Left colon (tissue), 2 donors: Measurements from ENCODE around the gene TTC7B. TPM values are rescaled to one million over a fixed set of nuclear protein-coding genes. Genes with fewer than 3 reads are reported as not detected.

Source experiments
- ATAC-seq: fragments of 200-7000 bp; cut with Tn5 transposase; one replicate; pipeline ENCODE4 v1.9.1; 2020; ENCODE audit warnings: mild to moderate bottlenecking, moderate library complexity
- DNase-seq, 2 donors: peaks; one replicate each; pipeline ENCODE4 v3.0.0-alpha.2; 2020
- intact Hi-C, 2 donors: fragments of 100-400 bp; cut with DNase I in 1 of 2; cut with micrococcal nuclease in 1 of 2; formaldehyde crosslinking; loops; one replicate each; pipeline versions ENCODE4 v1.11.2 to v1.14.0; 2022; cut with DNase I, micrococcal nuclease
- total RNA-seq, 2 donors: library from RNA; stranded (reverse); fragmentation: NEBNext Ultra II Directional; extraction: Animal tissue kit (Norgen Biotek cat#: 25700); gene quantifications; one replicate each; pipeline ENCODE4 v1.2.1, GENCODE V29; 2021
- donor health status: DM: no; HTN: no; CAD: no.
- donor health status: DM: yes; HTN: yes; CAD: no.

The TTC7B gene
- total RNA-seq, 2 donors from 2014 or later = 4.3 to 13.4 TPM

- intact Hi-C loops = no loop called here
- ATAC-seq (no peak), DNase-seq (no peak)
Observed at GRCh38 chr14:90810806-90811205, 5.4 kb downstream of the TTC7B start.

GRCh38 chr14:90809530-90810312 is 6.5 kb downstream of the TTC7B start:
- ATAC-seq = no peak
- intact Hi-C loops = no loop called here
- no peak for DNase-seq

- no peak for ATAC-seq
- DNase-seq = no peak
- intact Hi-C loops = no loop called here
Observed at GRCh38 chr14:90808759-90809529, 7.3 kb downstream of the TTC7B start.

DNA sequence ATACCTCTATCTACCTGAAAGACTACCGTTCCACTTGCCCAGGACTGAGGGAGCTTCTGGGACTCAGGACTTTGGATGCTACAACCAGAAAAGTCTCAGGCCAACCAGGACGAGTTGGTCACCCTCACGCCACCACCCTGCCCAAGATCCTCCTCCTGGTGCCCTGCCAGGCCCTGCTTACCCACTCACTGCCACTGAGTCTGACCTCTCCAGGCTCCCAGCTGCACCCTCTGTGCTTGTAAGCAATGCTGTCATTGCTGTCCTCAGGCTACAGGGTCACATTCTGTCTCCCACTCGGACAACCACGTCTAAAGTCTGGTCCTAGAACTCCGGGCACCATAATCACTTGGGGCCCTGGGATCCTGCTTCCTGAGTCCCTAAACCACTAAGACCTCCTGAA is 9.2 kb downstream of the TTC7B start:
- DNase-seq = no peak
- ATAC-seq = no peak
- intact Hi-C loops = no loop called here

- intact Hi-C loops = no loop called here
- DNase-seq (no peak), ATAC-seq (no peak)
Observed at GRCh38 chr14:90805662-90806540, 10.3 kb downstream of the TTC7B start.

DNA sequence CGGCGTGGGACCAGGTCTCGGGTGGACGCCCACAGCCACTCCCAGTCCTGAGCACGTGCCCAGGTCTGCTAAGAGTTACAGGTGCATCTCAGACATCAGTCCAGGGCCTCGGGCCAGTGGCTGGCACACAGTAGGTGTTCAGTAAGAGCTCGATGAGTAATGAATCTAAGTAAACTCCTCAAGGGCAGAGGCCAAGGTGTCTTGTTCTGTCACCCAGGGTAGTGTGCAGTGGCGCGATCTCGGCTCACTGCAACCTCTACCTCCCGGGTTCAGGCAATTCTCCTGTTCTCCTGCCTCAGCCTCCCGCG is 11.2 kb downstream of the TTC7B start:
- DNase-seq (no peak), ATAC-seq (no peak)
- intact Hi-C loops = no loop called here

GRCh38 chr14:90804292-90805083 is 11.7 kb downstream of the TTC7B start:
- intact Hi-C loops = no loop called here
- DNase-seq (no peak), ATAC-seq (no peak)

DNA sequence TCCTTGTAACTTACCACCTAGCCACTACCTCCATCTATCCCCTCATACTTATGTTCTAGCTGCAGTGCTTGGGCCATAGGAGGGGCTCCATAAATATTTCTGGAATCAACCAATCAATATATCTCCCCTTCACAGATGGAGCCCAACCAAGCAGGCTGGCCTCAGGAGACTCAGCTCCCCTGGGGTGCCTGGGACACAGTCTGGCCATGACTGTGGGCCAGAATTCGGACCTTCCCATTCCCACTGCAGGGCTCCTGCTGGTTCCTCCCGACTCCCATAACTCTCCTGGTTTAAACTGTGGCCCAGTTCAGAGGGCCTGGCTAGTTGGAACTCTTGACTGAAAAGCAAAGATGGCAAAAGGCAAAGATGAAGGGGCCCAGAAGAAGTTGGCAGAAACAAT is 13.0 kb downstream of the TTC7B start:
- ATAC-seq (no peak), DNase-seq (no peak)
- intact Hi-C loops = no loop called here

- intact Hi-C loops = no loop called here
- DNase-seq (no peak), ATAC-seq (no peak)
Observed at GRCh38 chr14:90799420-90799819, 16.8 kb downstream of the TTC7B start.

DNA sequence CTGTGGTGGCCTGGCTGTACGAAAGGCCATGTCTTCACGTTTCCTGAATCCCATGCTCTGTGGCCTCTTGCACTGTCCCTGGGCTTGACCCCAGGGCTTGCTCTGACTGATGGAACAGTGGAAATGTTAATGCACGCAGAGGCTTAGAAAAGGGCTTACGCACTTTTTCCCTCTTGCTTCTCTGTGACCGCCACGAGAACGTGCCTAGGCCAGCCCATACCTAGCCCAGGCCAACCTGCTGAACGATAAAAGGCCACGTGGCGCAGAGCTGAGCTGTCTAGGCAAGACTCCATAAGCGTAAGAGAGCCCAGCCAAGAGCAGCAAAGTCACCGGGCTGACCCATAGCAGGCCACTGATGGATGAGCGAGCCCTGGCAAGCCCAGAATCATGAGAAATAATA is 18.3 kb downstream of the TTC7B start:
- ATAC-seq = no peak
- no peak for DNase-seq
- intact Hi-C loops = no loop called here

DNA sequence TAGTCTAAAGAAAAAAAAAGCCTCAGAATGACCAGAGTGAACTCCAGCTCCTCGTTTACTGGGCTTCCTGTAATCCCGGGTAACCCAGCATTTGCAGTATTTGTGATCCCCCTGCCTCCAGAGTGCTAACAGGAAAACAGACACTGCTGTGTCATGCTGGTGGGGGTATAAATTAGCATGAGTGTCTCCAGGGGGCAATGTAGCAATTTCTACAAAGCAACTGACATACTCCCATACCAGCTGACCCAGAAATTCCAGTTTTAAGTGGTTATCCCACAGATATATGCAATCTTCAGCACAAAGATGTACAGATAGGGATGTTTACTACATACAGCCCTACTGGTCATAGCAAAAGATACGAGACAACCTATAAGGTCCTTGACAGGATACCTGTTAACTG is 18.8 kb downstream of the TTC7B start:
- intact Hi-C loops = no loop called here
- DNase-seq (no peak), ATAC-seq (no peak)

GRCh38 chr14:90796329-90796728 is 19.9 kb downstream of the TTC7B start:
- ATAC-seq (peak; percentile 40), DNase-seq (no peak)

GRCh38 chr14:90795744-90796143 is 20.5 kb downstream of the TTC7B start:
- ATAC-seq = no peak
- intact Hi-C loops = no loop called here
- DNase-seq = no peak

More at GRCh38 chr14:90796329-90796728, 19.9 kb downstream of the TTC7B start:
- intact Hi-C loops = no loop called here

- DNase-seq (no peak), ATAC-seq (no peak)
- intact Hi-C loops = no loop called here
Observed at GRCh38 chr14:90791486-90791885, 24.7 kb downstream of the TTC7B start.

- DNase-seq = no peak
- no peak for ATAC-seq
- intact Hi-C loops = no loop called here
Observed at GRCh38 chr14:90788031-90788430, 28.2 kb downstream of the TTC7B start.

GRCh38 chr14:90785876-90786450 is 30.3 kb downstream of the TTC7B start:
- DNase-seq = no peak
- intact Hi-C loops = no loop called here
- ATAC-seq = no peak

- no peak for ATAC-seq
- DNase-seq = peak in 1 of 2 donors; percentile 35
Observed at GRCh38 chr14:90785471-90785870, 30.8 kb downstream of the TTC7B start.

DNA sequence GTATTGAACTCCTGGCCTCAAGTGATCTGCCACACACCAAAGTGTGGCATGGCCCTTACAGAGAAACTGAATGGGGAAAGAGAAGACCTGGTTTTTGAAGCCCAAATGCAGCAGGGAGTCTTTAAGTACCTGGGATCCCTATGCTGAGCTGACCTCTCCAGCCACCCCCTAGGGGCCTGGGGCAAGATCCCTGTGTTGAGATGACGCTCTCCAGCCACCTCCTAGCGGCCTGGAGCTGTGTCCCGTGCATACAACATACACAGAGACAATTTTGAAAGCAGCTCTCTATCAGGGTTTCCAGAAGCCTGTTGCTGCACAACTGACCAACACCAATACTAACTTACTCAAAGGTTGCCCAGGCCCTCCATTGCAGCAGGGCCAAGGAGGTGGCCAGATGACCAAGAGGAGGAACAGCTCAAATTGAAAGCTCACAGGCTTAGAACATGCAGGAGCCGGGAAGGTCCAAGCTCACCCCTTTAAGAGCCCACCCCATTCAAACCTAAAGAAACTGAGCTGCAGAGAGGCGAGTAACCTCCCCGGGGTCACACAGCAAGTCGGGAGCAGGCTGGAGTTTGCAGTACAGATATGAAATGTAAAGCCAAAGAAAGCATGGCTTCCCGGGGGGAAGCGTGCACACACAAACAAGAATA is 31.5 kb downstream of the TTC7B start:
- DNase-seq = no peak
- no peak for ATAC-seq

More at GRCh38 chr14:90785471-90785870, 30.8 kb downstream of the TTC7B start:
- intact Hi-C loops = no loop called here

More for the DNA sequence above, 31.5 kb downstream of the TTC7B start:
- intact Hi-C loops = no loop called here
